CD4-positive, alpha-beta T cell treated with Interleukin-10 for 1 hour (primary cell): ENCODE data around the gene ANXA5.
"Not testable (repeated sequence)": the region's sequence is repeated elsewhere in the genome, so short reads cannot be mapped to it uniquely, and the experiment has no call there.

ENCODE experiments used
- DNase-seq: peaks from one replicate; pipeline ENCODE4 v3.0.0-alpha.2; 2020

Gene ANXA5

DNA sequence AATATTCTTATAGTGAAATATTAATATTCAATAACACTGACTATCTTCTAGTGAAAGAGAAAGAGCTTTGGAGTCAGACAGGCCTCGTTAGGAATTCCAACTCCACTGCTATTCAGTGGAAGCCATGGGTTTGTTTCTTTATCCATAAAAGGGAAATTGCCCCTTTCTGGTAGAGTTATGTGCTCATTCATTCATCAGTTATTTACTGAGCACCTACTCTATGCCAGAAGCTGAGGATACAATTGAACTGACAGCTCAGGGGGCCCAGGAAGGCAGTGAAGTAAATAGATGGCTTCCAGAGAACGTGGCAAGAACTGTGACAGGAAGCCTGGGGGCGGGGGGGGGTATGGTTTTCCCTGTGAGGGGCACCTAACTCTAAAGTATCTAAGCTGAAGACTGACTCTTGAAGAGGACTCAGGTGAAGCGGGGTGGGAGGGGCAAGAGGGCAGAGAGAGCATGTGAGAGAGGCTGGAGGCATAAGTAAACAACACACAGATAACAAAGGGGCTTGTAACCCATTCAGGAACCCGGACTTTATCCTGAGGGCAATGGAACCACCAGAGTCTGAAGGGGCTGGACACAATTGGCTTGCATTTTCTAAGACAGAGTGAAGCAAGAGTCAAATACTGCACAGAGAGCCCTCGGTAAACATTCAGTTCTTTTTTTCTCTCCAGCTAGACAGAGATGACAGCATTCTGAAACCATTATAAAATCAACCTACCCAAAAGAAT lies 20.3 kb downstream of the ANXA5 start:
- DNase-seq: no peak

DNA sequence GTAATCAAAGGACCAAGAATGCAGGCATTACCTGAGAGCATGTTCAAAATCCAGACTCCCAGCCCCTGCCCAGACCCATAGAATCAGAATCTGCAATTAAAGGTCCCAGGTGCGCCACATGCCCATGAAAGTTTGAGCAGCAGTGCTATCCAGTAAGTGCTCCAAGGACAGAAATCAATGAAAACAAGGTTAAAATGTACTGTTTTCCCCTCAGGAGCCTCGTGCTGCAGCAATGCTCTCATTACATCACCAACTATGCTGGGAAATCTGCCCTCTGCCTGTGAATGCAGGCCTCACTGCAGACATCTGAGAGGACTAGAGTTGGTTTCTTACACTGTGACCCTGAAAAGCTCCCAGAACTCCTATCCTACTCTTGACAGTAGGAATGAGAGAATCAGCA lies 21.1 kb downstream of the ANXA5 start:
- DNase-seq: no peak

- DNase-seq: no peak
Observed at GRCh38 chr4:121674696-121675095, 22.1 kb downstream of the ANXA5 start.

GRCh38 chr4:121674191-121674590 lies 22.6 kb downstream of the ANXA5 start:
- no peak for DNase-seq

DNA sequence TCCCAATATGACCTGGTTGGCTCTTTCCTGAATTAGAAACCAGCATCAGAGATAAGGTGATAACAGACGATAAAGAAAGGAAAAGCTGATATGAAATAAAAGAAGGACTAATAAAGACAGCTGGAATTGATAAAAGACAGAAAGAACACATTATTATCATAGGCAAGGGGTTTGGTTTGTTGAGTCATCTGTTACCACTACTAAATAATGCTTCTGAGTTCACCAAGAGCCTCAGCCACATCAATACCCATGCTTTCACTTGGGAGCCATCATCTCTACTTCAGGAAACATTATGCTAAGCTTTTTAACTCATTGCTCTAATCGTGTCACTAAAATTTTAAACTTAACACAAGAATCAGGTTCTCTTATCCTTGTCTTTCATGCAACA lies 27.6 kb downstream of the ANXA5 start:
- DNase-seq: no peak

DNA sequence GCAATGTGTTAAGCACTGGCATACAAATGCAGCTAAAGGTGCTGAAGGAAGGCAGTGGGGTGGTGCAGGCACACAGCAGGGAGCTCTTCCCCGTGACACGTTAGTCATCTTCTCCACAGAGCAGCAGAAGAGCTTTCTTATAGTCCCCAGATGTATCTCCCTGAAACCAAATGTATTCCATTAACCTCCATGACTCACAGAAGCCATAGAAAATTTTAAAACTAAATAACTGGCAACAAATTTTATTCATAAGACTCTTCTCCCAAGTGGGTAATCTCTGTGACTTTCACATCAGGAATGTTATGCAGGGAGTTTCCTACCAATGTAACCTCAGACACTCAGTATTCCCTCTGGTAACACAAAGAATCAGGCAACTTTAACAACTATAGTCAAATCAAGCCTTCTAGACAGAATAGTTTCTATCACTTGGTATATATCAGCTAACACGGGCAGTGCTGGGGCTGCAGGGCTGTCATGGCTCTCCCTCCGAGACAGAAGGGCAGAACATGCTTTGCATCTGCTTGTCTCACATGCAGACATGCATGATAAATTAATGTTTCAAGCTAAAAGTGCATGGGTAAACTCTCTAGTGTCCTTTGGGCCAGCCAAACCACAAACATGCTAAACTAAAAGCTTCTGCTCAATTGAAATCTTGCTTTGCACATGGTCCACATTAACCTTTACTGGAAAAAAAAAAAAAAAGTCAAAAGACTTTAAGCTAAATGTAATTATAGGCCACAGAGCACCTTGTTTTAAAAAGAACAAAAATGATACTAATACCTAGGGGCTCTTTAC lies 28.2 kb downstream of the ANXA5 start:
- no peak for DNase-seq

DNA sequence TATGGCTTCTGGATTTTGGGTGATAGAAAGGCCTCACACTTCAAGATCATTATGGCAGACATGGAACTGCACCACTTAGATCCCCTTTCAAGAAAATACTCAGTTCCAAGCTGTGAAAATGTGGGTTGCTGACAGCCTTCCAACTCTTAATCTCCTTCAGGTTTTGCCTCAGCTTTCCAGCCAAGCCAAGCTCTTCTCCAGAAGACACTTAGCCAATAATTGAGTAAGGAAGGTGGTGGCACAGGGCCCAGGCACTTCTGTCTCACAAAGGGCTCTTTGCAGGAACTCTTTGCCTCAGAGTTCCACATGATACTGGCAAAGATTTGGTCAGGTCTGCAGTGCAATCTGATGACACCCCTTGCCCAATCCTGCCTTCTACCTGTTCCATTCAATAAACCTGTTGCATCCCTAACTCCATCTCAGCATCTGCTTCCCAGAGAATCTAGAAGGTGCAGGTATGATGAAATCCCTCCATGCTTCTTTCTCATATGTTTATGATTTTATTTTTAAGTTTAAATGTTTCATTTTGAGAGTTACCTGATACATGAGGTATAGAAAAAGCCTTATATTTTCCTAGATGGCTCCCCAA lies 30.6 kb downstream of the ANXA5 start:
- no peak for DNase-seq

DNA sequence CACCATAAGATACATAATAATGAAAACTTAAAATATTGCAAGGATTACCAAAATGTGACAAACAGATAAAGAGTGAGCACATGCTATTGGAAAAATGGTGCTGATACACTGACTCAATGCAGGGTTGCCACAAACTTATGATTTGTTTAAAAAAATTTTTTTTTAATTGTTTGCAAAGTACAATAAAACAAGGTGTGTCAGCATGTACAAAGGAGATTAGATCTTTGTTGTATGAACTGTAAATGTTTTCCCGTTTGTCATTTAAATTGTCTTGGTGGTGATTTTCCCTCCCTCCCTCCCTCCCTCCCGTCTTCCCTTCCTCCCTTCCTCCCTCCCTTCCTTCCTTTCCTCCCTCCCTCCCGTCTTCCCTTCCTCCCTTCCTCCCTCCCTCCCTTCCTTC lies 31.4 kb downstream of the ANXA5 start:
- no peak for DNase-seq

DNA sequence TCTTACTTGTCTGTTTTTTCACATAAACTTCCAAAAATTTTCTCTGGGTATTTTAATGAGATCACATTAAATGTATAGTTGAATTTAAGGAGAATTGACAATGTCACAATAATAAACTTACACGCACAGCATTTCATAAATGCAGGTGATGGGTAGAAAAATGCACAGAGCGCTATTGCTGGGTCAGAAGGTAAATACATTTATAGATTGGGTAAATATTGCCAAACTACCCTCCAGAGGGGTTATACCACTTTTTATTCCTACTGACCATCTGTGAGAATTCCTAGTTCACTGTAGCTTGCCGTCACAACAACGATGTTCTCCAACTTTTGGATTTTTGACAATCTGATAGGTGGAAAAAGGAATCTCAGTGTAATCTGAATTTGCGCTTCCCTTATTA lies 34.6 kb downstream of the ANXA5 start:
- DNase-seq: no peak

GRCh38 chr4:121660175-121660933 lies 36.4 kb downstream of the ANXA5 start:
- not testable (repeated sequence) for DNase-seq

GRCh38 chr4:121658125-121658524 lies 38.7 kb downstream of the ANXA5 start:
- DNase-seq: no peak

DNA sequence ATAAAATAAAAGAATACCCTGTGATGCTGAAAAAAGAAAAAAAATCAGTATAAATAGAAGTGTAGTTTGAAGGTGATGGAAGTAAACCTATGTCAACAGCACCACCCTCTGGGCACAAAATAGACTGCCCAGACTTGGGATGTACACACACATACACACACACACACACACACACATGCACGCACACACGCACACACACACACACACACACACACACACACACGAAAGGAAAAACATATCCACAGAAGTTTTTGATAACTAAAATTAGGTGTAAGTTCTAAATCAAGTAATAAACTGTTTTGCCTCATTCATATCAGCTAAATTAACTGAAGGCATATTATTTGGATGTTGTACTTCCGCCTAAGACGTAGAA lies 40.5 kb downstream of the ANXA5 start:
- DNase-seq: peak; percentile 31

GRCh38 chr4:121655320-121656268 lies 41.2 kb downstream of the ANXA5 start:
- no peak for DNase-seq

DNA sequence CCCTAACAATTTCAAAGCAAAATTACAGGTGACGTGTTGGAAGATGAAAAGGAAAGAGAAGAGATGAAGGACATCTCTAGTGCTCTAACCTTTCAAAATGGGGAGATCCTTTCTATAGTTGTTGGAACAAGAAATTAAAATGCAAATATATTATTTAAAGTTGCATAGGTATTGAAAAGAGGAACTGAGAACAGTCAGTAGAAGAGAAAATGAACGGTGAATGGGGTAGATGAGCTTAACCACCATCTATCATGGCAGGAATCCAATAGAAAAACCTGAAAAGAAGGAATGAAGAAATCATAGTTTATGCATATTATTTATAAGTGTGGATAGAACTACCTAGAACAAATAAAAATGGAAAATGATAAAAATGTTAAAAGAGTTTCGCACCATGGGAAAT lies 42.0 kb downstream of the ANXA5 start:
- DNase-seq: no peak

- DNase-seq: no peak
Observed at GRCh38 chr4:121653986-121654385, 42.8 kb downstream of the ANXA5 start.

- DNase-seq: no peak
Observed at GRCh38 chr4:121653214-121653613, 43.6 kb downstream of the ANXA5 start.

DNA sequence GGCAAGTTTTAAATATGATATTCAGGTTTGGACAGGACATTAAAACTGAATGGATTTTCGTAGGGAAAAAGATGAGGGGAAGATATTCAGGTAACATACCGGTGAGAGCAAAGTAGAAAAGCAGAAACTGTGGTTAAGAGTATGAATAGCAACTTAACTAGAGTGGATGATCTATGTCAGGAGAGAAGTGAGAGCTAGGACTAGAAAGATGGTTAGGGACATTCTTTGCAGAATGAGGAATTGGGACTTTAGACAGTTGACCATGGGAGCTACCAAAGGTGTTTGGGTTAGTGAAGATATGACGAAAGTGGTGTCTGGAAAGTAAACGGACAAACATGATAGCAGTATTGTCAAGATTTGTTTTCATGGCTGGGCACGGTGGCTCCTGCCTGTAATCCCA lies 45.2 kb downstream of the ANXA5 start:
- DNase-seq: no peak

GRCh38 chr4:121650741-121651140 lies 46.0 kb downstream of the ANXA5 start:
- no peak for DNase-seq

DNA sequence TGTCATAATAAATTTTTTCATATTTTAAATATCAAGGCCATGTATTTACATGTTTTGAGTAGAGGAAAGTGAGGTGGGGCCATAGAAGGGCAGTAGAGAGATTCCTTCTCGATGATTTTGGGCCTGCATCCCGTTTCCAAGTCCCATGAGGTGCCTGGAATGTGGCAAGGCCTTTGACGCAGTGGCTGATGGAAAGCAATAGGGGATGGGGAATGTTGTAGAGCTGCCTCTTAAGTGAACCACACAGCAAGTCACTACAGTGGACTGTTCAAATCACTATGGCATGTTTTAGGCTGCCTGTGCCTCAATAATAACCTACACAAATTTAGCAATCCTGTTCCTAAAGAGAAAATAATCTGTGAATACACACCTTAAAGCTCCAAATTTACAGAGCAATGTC lies 48.3 kb downstream of the ANXA5 start:
- no peak for DNase-seq

DNA sequence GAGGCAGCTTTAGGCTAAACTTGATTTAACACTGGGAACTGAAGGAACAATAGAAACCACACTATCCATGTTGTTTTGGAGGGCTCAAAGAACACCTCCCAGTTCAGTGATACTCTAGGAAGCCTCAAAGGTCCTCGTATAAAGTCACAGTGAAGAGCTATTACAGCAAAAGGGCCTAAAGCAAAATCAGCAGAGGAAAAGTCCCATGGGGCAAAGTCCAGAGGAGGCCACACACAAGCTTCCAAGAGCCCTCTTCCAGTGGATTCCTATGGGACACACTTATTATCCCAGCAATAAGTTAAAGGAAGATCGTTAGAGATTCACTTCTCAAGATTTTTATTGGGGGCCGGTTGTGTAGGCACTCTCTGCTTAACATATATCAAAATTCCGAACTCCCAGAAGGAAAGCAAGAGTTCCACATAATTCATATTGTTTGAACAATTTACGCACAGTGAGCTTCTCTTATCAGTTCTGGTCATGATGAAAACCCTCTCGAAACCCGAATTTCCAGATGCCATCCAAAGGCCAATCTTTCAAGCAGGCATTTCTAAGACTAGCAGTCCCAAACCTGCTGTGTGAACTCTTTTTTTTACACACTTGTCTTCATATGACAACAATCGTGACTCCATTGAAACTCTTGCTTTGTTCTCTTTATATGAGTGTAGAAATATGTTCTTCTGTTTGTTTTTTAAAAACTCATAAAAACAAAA lies 53.7 kb downstream of the ANXA5 start:
- no peak for DNase-seq

- DNase-seq: no peak
Observed at GRCh38 chr4:121642292-121642691, 54.5 kb downstream of the ANXA5 start.

DNA sequence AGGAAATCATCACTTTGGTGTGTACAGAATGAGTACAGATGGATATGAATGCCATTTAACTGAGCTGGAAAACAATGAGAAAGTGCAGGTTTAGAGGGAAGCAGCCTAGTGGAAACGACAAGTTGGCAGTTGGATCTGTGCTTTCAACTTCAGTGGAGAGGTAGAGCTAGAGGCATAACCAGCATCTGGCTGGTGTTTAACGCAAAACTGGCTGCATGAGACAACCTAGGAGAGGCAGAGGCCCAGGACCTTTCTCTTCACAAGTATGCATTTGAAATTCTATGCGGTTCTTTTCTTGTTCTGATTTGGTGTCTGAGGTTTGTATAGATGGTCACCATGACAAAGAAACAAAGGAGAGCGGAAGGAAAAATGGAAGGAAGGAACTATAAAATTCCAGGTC lies 63.1 kb downstream of the ANXA5 start:
- DNase-seq: no peak
